ENCODE results near the gene PKP4.

DNA sequence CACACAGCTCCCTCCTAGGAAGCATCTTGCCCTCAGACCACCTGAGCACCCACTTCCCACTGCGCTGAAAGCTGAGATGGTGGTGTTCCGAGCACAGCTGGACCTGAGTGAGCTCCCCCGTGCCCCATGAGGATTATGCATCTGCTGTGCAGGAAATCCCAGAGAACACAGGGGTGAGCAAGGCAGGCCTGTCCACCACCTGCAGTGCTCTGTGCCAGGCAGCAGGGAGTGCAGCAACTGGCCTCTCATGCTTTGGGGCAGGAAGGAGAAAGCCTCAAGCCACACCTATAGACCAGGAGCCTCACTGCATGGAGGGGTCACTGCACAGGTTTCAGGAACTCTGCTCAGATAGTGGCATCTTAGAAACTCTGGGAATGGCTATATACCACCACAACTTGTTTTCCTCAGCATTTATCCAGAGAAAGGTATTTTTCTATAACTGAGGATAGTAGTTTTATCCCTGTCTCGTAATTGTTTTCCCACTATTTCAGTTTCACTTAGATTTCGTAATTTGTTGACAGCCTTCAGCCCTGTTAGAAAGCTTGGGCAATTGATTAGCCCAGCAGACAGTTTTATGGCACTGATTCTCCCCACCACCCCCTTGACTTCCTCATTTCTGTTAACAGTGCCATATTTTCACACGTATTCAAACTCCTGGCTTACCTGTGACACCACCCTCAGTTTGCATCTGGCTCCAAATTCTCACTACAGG is 194.1 kb downstream of the PKP4 start:
- TF ChIP-seq, protein P1, sequence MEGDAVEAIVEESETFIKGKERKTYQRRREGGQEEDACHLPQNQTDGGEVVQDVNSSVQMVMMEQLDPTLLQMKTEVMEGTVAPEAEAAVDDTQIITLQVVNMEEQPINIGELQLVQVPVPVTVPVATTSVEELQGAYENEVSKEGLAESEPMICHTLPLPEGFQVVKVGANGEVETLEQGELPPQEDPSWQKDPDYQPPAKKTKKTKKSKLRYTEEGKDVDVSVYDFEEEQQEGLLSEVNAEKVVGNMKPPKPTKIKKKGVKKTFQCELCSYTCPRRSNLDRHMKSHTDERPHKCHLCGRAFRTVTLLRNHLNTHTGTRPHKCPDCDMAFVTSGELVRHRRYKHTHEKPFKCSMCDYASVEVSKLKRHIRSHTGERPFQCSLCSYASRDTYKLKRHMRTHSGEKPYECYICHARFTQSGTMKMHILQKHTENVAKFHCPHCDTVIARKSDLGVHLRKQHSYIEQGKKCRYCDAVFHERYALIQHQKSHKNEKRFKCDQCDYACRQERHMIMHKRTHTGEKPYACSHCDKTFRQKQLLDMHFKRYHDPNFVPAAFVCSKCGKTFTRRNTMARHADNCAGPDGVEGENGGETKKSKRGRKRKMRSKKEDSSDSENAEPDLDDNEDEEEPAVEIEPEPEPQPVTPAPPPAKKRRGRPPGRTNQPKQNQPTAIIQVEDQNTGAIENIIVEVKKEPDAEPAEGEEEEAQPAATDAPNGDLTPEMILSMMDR (IDR thresholded peaks at IDR 0.05; ENCODE audit: insufficient read depth, low read length, poor library complexity, severe bottlenecking), result no peak
- TF ChIP-seq EZH2phosphoT487 (conservative IDR thresholded peaks at IDR 0.05; ENCODE audit: low read length), result no peak
